ENCODE measurements around the gene IL1RL2. TPM values are rescaled to one million over a fixed set of nuclear protein-coding genes. Genes with fewer than 3 reads are reported as not detected.

Gene IL1RL2
- total and polyA plus RNA-seq, 7 donors: 0.27 to 0.74 (median 0.43) TPM

DNA sequence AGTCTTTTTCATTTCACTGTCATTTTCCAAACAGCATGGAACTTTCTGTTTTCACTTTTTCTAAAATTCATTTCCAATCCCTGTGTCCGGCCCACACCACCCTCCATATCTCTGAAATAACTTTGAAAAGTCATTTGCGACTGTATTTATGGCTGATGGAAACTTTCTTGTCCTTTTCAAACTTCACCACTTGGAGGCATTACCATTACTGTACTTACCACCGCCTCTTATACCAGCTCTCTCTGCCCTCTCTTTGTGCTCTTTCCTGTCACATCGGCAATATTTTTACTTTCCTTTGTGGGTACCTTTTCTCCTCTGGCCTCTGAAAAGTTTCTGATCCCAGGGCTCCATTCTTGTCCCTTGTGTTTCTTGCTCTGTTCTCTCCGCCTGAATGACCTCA, 85.0 kb downstream of the IL1RL2 start:
- no peak for DNase-seq
- Histone ChIP-seq H3K4me1 (peaks cover 4% of the 10 kb centered on the region), H3K36me3 (ENCODE audit: insufficient read depth in 1 of 2, low read depth in 1 of 2) (no peaks in the 10 kb centered on the region), H3K27ac (no peak overlapping the region), H3K27me3 (ENCODE audit: insufficient read depth in 3 of 3, low read length in 2 of 3) (no peaks in the 10 kb centered on the region), H3K9me3 (no peaks in the 10 kb centered on the region), H3K4me3 (no peak overlapping the region)
- TF ChIP-seq, protein P1, sequence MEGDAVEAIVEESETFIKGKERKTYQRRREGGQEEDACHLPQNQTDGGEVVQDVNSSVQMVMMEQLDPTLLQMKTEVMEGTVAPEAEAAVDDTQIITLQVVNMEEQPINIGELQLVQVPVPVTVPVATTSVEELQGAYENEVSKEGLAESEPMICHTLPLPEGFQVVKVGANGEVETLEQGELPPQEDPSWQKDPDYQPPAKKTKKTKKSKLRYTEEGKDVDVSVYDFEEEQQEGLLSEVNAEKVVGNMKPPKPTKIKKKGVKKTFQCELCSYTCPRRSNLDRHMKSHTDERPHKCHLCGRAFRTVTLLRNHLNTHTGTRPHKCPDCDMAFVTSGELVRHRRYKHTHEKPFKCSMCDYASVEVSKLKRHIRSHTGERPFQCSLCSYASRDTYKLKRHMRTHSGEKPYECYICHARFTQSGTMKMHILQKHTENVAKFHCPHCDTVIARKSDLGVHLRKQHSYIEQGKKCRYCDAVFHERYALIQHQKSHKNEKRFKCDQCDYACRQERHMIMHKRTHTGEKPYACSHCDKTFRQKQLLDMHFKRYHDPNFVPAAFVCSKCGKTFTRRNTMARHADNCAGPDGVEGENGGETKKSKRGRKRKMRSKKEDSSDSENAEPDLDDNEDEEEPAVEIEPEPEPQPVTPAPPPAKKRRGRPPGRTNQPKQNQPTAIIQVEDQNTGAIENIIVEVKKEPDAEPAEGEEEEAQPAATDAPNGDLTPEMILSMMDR (IDR thresholded peaks at IDR 0.05): no peak
- intact Hi-C loops (cut with DNase I): no loop called here
- ATAC-seq: no peak
- WGBS, 3 donors: 83 to 89% (median 83%) methylated on average over 5 of the region's 5 CpGs

DNA sequence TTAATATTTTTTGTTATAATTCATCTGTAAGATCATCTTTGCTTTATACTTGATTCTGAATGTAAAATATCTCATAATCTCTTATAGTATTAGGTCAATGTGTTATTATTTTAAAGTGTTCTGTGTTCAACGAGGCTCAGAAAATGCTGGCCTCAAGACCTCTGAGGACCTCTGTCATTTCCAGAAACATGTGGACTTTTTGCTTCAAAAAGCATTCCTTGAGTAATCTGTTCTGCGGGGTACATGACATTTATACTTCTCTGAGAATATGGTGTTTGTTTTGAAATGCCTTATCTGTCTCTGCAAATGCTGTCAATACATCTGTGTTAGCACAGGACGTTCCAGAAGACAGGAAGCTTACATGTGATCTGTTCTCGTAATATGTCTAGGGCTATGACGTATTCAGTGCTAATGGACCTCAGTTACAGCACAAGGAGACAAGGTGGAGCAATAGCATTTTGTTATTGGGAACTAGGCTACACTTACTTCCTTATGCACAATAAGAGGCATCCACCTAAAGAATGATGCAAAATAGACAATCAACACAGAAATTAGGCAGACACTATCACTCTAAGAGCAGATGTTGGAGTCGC, 86.9 kb downstream of the IL1RL2 start:
- Histone ChIP-seq H3K27ac (no peak overlapping the region), H3K4me1 (no peaks in the 10 kb centered on the region), H3K36me3 (ENCODE audit: insufficient read depth in 1 of 2, low read depth in 1 of 2) (no peaks in the 10 kb centered on the region), H3K9me3 (no peaks in the 10 kb centered on the region), H3K27me3 (ENCODE audit: insufficient read depth in 3 of 3, low read length in 2 of 3) (no peaks in the 10 kb centered on the region), H3K4me3 (no peak overlapping the region)
- TF ChIP-seq, protein P1 (IDR thresholded peaks at IDR 0.05): no peak
- 63 to 72% (median 69%) methylated on average over 6 of the region's 6 CpGs for WGBS, 3 donors
- intact Hi-C loops (cut with DNase I): no loop called here
- peak in 3 of 4 donors; percentile 45 to 54 (median 46) for ATAC-seq
- DNase-seq: no peak

DNA sequence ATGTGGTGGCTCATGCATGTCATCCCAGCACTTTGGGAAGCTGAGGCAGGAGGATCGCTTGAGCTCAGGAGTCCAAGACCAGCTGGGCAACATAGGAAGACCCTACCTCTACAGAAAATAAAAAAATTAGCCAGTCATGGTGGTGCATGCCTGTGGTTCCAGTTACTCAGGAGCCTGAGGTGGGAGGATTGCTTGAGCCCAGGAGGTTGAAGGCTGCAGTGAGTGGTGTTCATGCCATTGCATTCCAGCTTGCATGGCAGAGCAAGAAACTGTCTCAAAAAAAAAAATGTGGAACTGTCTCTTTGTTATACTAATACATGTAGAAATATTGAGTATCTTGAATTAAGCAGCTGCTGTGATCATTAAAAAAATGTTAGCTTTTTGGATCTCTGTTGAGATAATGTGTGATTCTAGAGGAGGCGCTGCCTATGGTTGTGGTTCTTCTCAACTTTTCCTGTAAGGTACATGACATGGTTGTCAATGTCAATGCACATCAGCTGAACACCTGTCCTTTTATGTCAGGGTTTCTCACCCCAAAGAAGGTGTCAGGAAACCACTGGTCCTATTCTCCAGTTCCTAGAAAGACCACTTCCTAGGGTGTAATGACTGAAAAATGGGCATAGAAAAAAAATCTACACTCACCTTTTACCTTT, 89.9 kb downstream of the IL1RL2 start:
- no peak for DNase-seq
- TF ChIP-seq, protein P1 (IDR thresholded peaks at IDR 0.05): no peak
- no peaks in the 10 kb centered on the region for H3K27me3 ChIP-seq (ENCODE audit: insufficient read depth in 3 of 3, low read length in 2 of 3)
- H3K4me1 ChIP-seq: no peaks in the 10 kb centered on the region
- H3K36me3 ChIP-seq (ENCODE audit: insufficient read depth in 1 of 2, low read depth in 1 of 2): no peaks in the 10 kb centered on the region
- 91 to 100% (median 97%) methylated on average over 2 of the region's 2 CpGs for WGBS, 3 donors
- intact Hi-C loops (cut with DNase I): no loop called here
- ATAC-seq: no peak
- H3K9me3 ChIP-seq: no peaks in the 10 kb centered on the region
- H3K27ac ChIP-seq: no peak overlapping the region
- H3K4me3 ChIP-seq: no peak overlapping the region

DNA sequence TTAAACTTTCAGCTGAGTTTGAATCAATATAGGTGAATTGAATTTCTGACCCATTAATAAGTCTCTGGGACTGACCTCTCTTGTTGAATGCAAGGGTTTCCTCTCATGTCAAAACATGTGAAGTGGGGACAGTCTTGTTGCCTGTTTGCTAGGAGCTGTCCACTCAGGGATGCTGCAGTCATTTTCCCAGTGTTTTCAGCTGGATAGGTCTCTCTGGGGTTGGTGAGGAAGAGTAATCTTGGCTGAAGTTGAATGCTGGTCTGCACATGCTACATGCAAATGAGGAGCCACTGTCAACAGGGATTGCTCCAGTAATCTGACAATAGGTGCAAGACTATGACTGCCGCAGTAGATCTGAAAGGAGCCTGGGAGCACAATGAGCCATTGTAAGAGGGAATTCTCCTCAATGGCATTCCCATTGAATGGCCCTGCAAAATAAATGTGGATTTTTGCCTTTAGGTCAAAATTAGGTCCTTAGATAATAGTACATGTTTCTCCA, 90.4 kb downstream of the IL1RL2 start:
- Histone ChIP-seq H3K36me3 (ENCODE audit: insufficient read depth in 1 of 2, low read depth in 1 of 2) (no peaks in the 10 kb centered on the region), H3K4me1 (no peaks in the 10 kb centered on the region), H3K27me3 (ENCODE audit: insufficient read depth in 3 of 3, low read length in 2 of 3) (no peaks in the 10 kb centered on the region), H3K9me3 (no peaks in the 10 kb centered on the region), H3K4me3 (no peak overlapping the region), H3K27ac (no peak overlapping the region)
- WGBS, 3 donors: 85 to 91% (median 91%) methylated on average over 1 of the region's 1 CpG
- TF ChIP-seq, protein P1 (IDR thresholded peaks at IDR 0.05): no peak
- intact Hi-C loops (cut with DNase I): no loop called here
- no peak for ATAC-seq
- DNase-seq: no peak
